Fibroblast of lung (primary cell): Measurements from ENCODE around the gene RAB3GAP1. TPM values are rescaled to one million over a fixed set of nuclear protein-coding genes. Genes with fewer than 3 reads are reported as not detected.

Experiments used
- DNase-seq, 2 donors: peaks; one replicate each; pipeline versions ENCODE4 v3.0.0 to v3.0.0-alpha.2; 2010; ENCODE audit warnings: low read depth in 2 of 2
- H2AFZ ChIP-seq: 2 replicates; pipeline ENCODE4 v1.5.1; 2012; ENCODE audit warnings: low read length, control low read depth, inconsistent platforms
- H3K27ac ChIP-seq: 2 replicates; pipeline ENCODE4 v1.5.1; 2011; ENCODE audit warnings: low read length, control low read depth; ENCODE audit not compliant: insufficient read depth
- H3K27me3 ChIP-seq: 2 replicates; pipeline ENCODE4 v1.5.1; 2011; ENCODE audit warnings: mild to moderate bottlenecking, low read length; ENCODE audit not compliant: control insufficient read depth, insufficient read depth
- H3K36me3 ChIP-seq: 2 replicates; pipeline ENCODE4 v1.5.1; 2011; ENCODE audit warnings: low read length; ENCODE audit not compliant: control insufficient read depth, insufficient read depth
- H3K4me1 ChIP-seq: 2 replicates; pipeline ENCODE4 v1.5.1; 2011; ENCODE audit warnings: low read length; ENCODE audit not compliant: control insufficient read depth, insufficient read depth; ENCODE audit errors: extremely low read depth
- H3K4me2 ChIP-seq: 2 replicates; pipeline ENCODE4 v1.5.1; 2011; ENCODE audit warnings: low read length, control low read depth; ENCODE audit not compliant: insufficient read depth; ENCODE audit errors: extremely low read depth
- H3K4me3 ChIP-seq, 4 experiments: fragments of 200-600 bp in 1 of 4; sonication (generic) in 1 of 4; replicated peaks in 1 of 4; 2 replicates each; pipeline ENCODE4 v1.5.1; 2011 to 2016; ENCODE audit warnings: low read length in 4 of 4, low read depth in 3 of 4, mild to moderate bottlenecking in 3 of 4, control low read depth in 2 of 4, inconsistent platforms in 1 of 4, mixed read lengths in 1 of 4; ENCODE audit not compliant: insufficient read depth in 1 of 4; ENCODE audit errors: control extremely low read depth in 1 of 4
- H3K79me2 ChIP-seq: 2 replicates; pipeline ENCODE4 v1.5.1; 2012; ENCODE audit warnings: mild to moderate bottlenecking, low read length, inconsistent platforms; ENCODE audit not compliant: control insufficient read depth, insufficient read depth
- H3K9ac ChIP-seq: 2 replicates; pipeline ENCODE4 v1.5.1; 2011; ENCODE audit warnings: mild to moderate bottlenecking, low read length, control low read depth; ENCODE audit not compliant: insufficient read depth
- H3K9me3 ChIP-seq: 2 replicates; pipeline ENCODE4 v1.5.1; 2012; ENCODE audit warnings: low read depth, low read length; ENCODE audit not compliant: control insufficient read depth, insufficient read depth
- H4K20me1 ChIP-seq: 2 replicates; pipeline ENCODE4 v1.5.1; 2011; ENCODE audit warnings: low read length; ENCODE audit not compliant: control insufficient read depth, insufficient read depth; ENCODE audit errors: extremely low read depth
- EZH2 ChIP-seq: IDR thresholded peaks from 2 replicates; pipeline ENCODE4 v1.5.1; 2012; ENCODE audit warnings: low read length, control low read depth, mild to moderate bottlenecking; ENCODE audit errors: missing control alignments
- polyA plus RNA-seq, 2 donors: library from polyadenylated mRNA; depleted of rRNA in 1 of 2; stranded (reverse) in 1 of 2; unstranded in 1 of 2; fragments of >200 nt; gene quantifications; 2 replicates each; pipeline ENCODE4 v1.2.1, GENCODE V29; 2011 to 2012; ENCODE audit warnings: missing spikeins in 1 of 2
- total RNA-seq: library from RNA; depleted of rRNA; stranded (reverse); fragments of >200 nt; gene quantifications from 2 replicates; pipeline ENCODE4 v1.2.1, GENCODE V29; 2014
- TF ChIP-seq, protein P1 (sequence below), 2 donors: IDR thresholded peaks in 1 of 2; conservative IDR thresholded peaks in 1 of 2; 1 replicate in 1 of 2; 2 replicates in 1 of 2; pipeline ENCODE4 v1.5.1; 2011 to 2012; ENCODE audit warnings: low read length in 2 of 2, control low read depth in 1 of 2, inconsistent platforms in 1 of 2, low read depth in 1 of 2, mild to moderate bottlenecking in 1 of 2

Gene RAB3GAP1
- total and polyA plus RNA-seq, 2 donors (not counting 1 experiment from before 2014, with no cell fraction given), result 42.4 to 82.6 TPM

DNA sequence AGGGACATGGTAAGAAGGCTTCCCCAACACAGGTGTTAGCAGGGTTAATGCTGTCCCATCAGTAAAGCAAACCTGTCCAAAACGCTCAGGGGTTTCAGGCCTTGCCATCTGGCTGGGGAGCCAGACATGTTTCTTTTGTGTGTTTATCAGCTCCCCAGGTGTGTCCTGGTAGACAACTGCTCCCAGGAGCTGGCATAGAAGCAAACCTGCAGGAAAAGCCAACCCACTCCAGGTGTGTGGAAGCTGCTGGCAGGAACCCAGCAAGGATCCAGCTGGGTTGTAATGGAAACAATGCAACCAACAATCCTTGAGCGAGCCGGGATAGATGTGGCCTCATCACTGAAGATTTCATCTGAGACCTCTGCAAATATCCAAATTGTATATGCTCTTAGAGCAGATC, 123.1 kb downstream of the RAB3GAP1 start:
- H3K4me1 ChIP-seq, result no peaks in the 10 kb centered on the region
- no peaks in the 10 kb centered on the region for H3K9me3 ChIP-seq
- H3K4me2 ChIP-seq, result no peak overlapping the region
- H3K27me3 ChIP-seq, result no peaks in the 10 kb centered on the region
- peaks cover 3% of the 10 kb centered on the region for H3K36me3 ChIP-seq
- no peak for TF ChIP-seq EZH2
- TF ChIP-seq, protein P1, sequence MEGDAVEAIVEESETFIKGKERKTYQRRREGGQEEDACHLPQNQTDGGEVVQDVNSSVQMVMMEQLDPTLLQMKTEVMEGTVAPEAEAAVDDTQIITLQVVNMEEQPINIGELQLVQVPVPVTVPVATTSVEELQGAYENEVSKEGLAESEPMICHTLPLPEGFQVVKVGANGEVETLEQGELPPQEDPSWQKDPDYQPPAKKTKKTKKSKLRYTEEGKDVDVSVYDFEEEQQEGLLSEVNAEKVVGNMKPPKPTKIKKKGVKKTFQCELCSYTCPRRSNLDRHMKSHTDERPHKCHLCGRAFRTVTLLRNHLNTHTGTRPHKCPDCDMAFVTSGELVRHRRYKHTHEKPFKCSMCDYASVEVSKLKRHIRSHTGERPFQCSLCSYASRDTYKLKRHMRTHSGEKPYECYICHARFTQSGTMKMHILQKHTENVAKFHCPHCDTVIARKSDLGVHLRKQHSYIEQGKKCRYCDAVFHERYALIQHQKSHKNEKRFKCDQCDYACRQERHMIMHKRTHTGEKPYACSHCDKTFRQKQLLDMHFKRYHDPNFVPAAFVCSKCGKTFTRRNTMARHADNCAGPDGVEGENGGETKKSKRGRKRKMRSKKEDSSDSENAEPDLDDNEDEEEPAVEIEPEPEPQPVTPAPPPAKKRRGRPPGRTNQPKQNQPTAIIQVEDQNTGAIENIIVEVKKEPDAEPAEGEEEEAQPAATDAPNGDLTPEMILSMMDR (conservative IDR thresholded peaks at IDR 0.05 in 1 of 2, IDR thresholded peaks at IDR 0.05 in 1 of 2; ENCODE audit: low read depth in 1 of 2, low read length in 2 of 2), result no peak
- H4K20me1 ChIP-seq, result no peaks in the 10 kb centered on the region
- no peak for DNase-seq
- H3K4me3 ChIP-seq, result no peak overlapping the region
- no peak overlapping the region for H3K9ac ChIP-seq
- no peak overlapping the region for H3K27ac ChIP-seq
- no peaks in the 10 kb centered on the region for H3K79me2 ChIP-seq
- H2AFZ ChIP-seq, result no peak overlapping the region

DNA sequence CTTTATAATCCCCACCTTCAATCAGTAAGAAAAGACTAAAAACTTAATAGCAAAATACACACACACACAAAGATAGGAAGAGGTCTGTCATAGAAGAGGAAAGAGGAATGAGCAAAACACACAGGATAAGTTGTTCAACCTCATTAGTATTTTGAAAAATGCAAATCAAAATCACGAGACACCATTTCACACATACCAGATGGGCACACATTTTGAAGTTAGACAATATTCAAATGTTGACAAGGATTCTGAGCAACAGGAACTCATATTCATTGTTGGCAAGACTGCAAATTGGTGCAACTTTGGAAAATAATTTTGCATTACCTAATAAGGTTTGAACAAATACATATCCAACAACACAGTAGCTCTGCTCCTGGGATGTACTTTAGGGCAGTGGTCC, 127.6 kb downstream of the RAB3GAP1 start:
- no peak overlapping the region for H3K4me3 ChIP-seq
- no peaks in the 10 kb centered on the region for H3K27me3 ChIP-seq
- H3K9ac ChIP-seq, result no peak overlapping the region
- H2AFZ ChIP-seq, result no peak overlapping the region
- H3K4me2 ChIP-seq, result no peak overlapping the region
- no peaks in the 10 kb centered on the region for H3K79me2 ChIP-seq
- no peak overlapping the region for H3K27ac ChIP-seq
- no peaks in the 10 kb centered on the region for H3K9me3 ChIP-seq
- TF ChIP-seq, protein P1 (conservative IDR thresholded peaks at IDR 0.05 in 1 of 2, IDR thresholded peaks at IDR 0.05 in 1 of 2; ENCODE audit: low read depth in 1 of 2, low read length in 2 of 2), result no peak
- TF ChIP-seq EZH2, result no peak
- no peaks in the 10 kb centered on the region for H4K20me1 ChIP-seq
- H3K4me1 ChIP-seq, result no peaks in the 10 kb centered on the region
- DNase-seq, result no peak
- peaks cover 3% of the 10 kb centered on the region for H3K36me3 ChIP-seq

DNA sequence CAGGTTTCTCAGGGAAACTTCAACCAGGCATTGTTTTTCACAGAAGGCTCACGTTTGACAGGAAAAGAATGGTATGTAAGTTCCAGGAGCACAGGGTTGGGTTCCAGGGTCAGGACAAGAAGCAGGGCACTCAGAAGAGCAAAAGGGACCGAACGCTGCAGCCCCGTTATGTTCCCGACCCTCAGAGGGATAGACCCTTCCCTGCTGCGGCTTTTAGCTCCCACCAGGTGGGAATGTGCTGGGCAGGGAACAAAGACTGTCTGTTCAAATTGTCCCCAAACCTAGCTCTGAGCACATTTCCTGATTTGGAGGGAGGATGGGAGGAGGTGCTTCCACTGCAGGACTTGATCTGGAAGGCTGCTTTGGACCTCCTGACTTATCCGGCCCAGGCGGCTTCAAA, 130.1 kb downstream of the RAB3GAP1 start:
- Histone ChIP-seq H2AFZ (no peak overlapping the region), H3K4me1 (no peaks in the 10 kb centered on the region), H3K4me2 (no peak overlapping the region), H4K20me1 (no peaks in the 10 kb centered on the region), H3K9ac (no peak overlapping the region), H3K79me2 (no peaks in the 10 kb centered on the region), H3K4me3 (no peak overlapping the region), H3K36me3 (no peaks in the 10 kb centered on the region), H3K27me3 (no peaks in the 10 kb centered on the region), H3K9me3 (no peaks in the 10 kb centered on the region), H3K27ac (no peak overlapping the region)
- TF ChIP-seq, protein P1 (conservative IDR thresholded peaks at IDR 0.05 in 1 of 2, IDR thresholded peaks at IDR 0.05 in 1 of 2; ENCODE audit: low read depth in 1 of 2, low read length in 2 of 2), result no peak
- TF ChIP-seq EZH2, result no peak
- DNase-seq, result no peak
